ENCODE measurements around the gene OR9A4. TPM values are rescaled to one million over a fixed set of nuclear protein-coding genes. Genes with fewer than 3 reads are reported as not detected.

The OR9A4 gene
- total RNA-seq, 1 donor from 2014 or later, result not detected

DNA sequence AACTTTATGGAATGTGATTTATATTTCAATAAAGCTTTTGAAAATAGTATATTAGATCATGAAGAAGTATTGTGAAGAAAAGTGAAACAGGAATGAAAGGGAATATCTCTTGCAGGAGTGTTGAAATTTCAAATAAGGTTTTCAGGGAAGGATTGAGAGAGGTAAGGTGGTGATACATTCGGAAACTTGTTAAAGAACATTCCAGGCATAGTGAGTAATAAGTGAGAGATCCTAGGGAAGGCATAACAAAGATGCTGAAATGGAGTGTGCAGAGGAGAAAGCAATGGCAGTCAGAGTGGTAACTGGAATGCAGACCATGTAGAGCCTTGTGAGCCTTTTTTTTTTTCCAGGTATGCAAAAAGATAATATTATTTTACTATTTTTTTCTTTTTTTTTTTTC lies 4.1 kb downstream of the OR9A4 start:
- Histone ChIP-seq H3K9ac (ENCODE audit: low read length) (no peak overlapping the region), H4K20me1 (ENCODE audit: insufficient read depth, low read length) (no peaks in the 10 kb centered on the region), H3K9me3 (ENCODE audit: insufficient read depth, low read depth, low read length) (no peaks in the 10 kb centered on the region), H3K79me2 (ENCODE audit: insufficient read depth, low read length) (no peaks in the 10 kb centered on the region), H3K4me2 (ENCODE audit: low read length) (no peak overlapping the region), H3K36me3 (ENCODE audit: insufficient read depth, low read length) (no peaks in the 10 kb centered on the region), H3K4me1 (ENCODE audit: insufficient read depth, low read length) (no peaks in the 10 kb centered on the region), H3K4me3 (ENCODE audit: insufficient read depth, low read depth, low read length) (no peak overlapping the region), H2AFZ (ENCODE audit: low read depth, low read length) (no peak overlapping the region), H3K27ac (ENCODE audit: low read depth, low read length) (no peak overlapping the region), H3K27me3 (ENCODE audit: insufficient read depth, low read length) (no peaks in the 10 kb centered on the region)
- Mint-ChIP-seq H3K27ac (ENCODE audit: unreplicated experiment) (peak overlapping the region; percentile 66), H3K4me3 (ENCODE audit: unreplicated experiment) (no peak overlapping the region), H3K27me3 (ENCODE audit: low read depth, unreplicated experiment) (peaks cover 6% of the 10 kb centered on the region), H3K36me3 (ENCODE audit: low read depth, unreplicated experiment) (no peaks in the 10 kb centered on the region), H3K4me1 (ENCODE audit: low read depth, unreplicated experiment) (peaks cover 4% of the 10 kb centered on the region), H3K9me3 (ENCODE audit: unreplicated experiment) (no peaks in the 10 kb centered on the region)
- TF ChIP-seq EZH2 (IDR thresholded peaks at IDR 0.05; ENCODE audit: insufficient read depth, low read length), result no peak
- no peak for DNase-seq (ENCODE audit: low read depth)
- no peak for FAIRE-seq

DNA sequence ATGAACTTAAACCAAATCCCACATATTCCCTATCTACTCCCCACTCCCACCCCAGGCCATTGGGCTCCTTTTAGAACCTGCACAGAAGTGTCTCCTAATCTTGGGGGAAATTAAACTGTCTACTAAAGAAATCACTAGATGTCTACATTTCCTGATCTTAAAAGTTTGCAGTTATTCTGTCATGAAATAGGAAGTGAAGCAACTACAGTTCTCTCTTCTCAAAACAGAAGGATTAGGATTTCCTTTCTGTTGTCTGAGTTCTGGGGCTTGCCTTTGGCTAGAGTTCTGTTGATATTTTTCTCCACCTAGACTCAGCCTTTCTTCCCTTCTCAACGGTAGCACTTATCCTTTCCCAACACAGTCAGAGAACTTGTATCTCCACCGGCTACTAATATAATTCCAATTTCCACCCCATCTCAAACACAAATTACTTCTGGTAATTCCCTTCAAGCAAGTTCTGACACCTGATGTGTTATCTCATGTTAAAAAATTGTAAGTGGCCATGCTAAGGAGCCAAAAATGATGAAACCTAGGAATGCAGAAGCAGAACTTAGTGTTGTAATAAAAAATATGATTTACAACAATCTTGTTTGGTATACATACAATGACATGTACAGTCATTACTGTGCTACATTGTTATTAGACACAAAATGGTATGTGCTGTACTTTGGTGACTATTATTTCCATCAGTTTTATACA lies 12.1 kb downstream of the OR9A4 start:
- H3K79me2 ChIP-seq (ENCODE audit: insufficient read depth, low read length), result no peaks in the 10 kb centered on the region
- H3K4me1 ChIP-seq (ENCODE audit: insufficient read depth, low read length), result no peaks in the 10 kb centered on the region
- Mint-ChIP-seq H3K36me3 (ENCODE audit: low read depth, unreplicated experiment) (no peaks in the 10 kb centered on the region), H3K27ac (ENCODE audit: unreplicated experiment) (no peak overlapping the region), H3K9me3 (ENCODE audit: unreplicated experiment) (peaks cover 3% of the 10 kb centered on the region), H3K4me1 (ENCODE audit: low read depth, unreplicated experiment) (peaks cover 5% of the 10 kb centered on the region), H3K27me3 (ENCODE audit: low read depth, unreplicated experiment) (no peaks in the 10 kb centered on the region), H3K4me3 (ENCODE audit: unreplicated experiment) (no peak overlapping the region)
- H3K4me2 ChIP-seq (ENCODE audit: low read length), result no peak overlapping the region
- TF ChIP-seq, protein P1, sequence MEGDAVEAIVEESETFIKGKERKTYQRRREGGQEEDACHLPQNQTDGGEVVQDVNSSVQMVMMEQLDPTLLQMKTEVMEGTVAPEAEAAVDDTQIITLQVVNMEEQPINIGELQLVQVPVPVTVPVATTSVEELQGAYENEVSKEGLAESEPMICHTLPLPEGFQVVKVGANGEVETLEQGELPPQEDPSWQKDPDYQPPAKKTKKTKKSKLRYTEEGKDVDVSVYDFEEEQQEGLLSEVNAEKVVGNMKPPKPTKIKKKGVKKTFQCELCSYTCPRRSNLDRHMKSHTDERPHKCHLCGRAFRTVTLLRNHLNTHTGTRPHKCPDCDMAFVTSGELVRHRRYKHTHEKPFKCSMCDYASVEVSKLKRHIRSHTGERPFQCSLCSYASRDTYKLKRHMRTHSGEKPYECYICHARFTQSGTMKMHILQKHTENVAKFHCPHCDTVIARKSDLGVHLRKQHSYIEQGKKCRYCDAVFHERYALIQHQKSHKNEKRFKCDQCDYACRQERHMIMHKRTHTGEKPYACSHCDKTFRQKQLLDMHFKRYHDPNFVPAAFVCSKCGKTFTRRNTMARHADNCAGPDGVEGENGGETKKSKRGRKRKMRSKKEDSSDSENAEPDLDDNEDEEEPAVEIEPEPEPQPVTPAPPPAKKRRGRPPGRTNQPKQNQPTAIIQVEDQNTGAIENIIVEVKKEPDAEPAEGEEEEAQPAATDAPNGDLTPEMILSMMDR (IDR thresholded peaks at IDR 0.05; ENCODE audit: insufficient read depth, low read depth, low read length), result no peak
- no peak for TF ChIP-seq EZH2 (IDR thresholded peaks at IDR 0.05; ENCODE audit: insufficient read depth, low read length)
- H3K9me3 ChIP-seq (ENCODE audit: insufficient read depth, low read depth, low read length), result no peaks in the 10 kb centered on the region
- H4K20me1 ChIP-seq (ENCODE audit: insufficient read depth, low read length), result no peaks in the 10 kb centered on the region
- H2AFZ ChIP-seq (ENCODE audit: low read depth, low read length), result no peak overlapping the region
- DNase-seq (ENCODE audit: low read depth) (no peak), FAIRE-seq (no peak)
- no peak overlapping the region for H3K4me3 ChIP-seq (ENCODE audit: insufficient read depth, low read depth, low read length)
- no peaks in the 10 kb centered on the region for H3K36me3 ChIP-seq (ENCODE audit: insufficient read depth, low read length)
- H3K27me3 ChIP-seq (ENCODE audit: insufficient read depth, low read length), result no peaks in the 10 kb centered on the region
- no peak overlapping the region for H3K27ac ChIP-seq (ENCODE audit: low read depth, low read length)
- H3K9ac ChIP-seq (ENCODE audit: low read length), result no peak overlapping the region

DNA sequence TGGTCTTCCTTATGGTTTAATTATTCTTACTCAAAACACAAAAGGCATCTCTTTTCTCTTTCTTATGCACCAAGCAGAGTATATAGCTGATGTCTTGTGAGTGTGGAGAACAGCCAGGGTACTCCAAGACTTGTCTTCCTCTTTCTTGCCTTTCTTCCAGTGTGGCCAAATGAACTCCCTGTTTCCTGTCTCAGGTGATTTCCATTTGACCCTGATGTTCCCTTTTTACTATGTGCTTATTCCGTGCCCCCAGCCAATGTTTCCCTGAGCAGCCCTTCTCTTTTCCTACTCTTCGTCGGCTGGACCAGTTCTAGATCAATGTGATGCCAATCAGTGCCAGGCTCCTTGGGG lies 12.6 kb downstream of the OR9A4 start:
- Mint-ChIP-seq H3K27me3 (ENCODE audit: low read depth, unreplicated experiment) (no peaks in the 10 kb centered on the region), H3K4me1 (ENCODE audit: low read depth, unreplicated experiment) (peaks cover 5% of the 10 kb centered on the region), H3K9me3 (ENCODE audit: unreplicated experiment) (peaks cover 3% of the 10 kb centered on the region), H3K4me3 (ENCODE audit: unreplicated experiment) (no peak overlapping the region), H3K27ac (ENCODE audit: unreplicated experiment) (no peak overlapping the region), H3K36me3 (ENCODE audit: low read depth, unreplicated experiment) (no peaks in the 10 kb centered on the region)
- no peaks in the 10 kb centered on the region for H3K27me3 ChIP-seq (ENCODE audit: insufficient read depth, low read length)
- H3K9me3 ChIP-seq (ENCODE audit: insufficient read depth, low read depth, low read length), result no peaks in the 10 kb centered on the region
- H3K79me2 ChIP-seq (ENCODE audit: insufficient read depth, low read length), result no peaks in the 10 kb centered on the region
- FAIRE-seq, result no peak
- no peak overlapping the region for H3K4me3 ChIP-seq (ENCODE audit: insufficient read depth, low read depth, low read length)
- no peak overlapping the region for H3K9ac ChIP-seq (ENCODE audit: low read length)
- no peak overlapping the region for H3K27ac ChIP-seq (ENCODE audit: low read depth, low read length)
- DNase-seq (ENCODE audit: low read depth), result no peak
- H3K4me2 ChIP-seq (ENCODE audit: low read length), result no peak overlapping the region
- TF ChIP-seq EZH2 (IDR thresholded peaks at IDR 0.05; ENCODE audit: insufficient read depth, low read length), result no peak
- TF ChIP-seq, protein P1 (IDR thresholded peaks at IDR 0.05; ENCODE audit: insufficient read depth, low read depth, low read length), result no peak
- H3K36me3 ChIP-seq (ENCODE audit: insufficient read depth, low read length), result no peaks in the 10 kb centered on the region
- no peaks in the 10 kb centered on the region for H3K4me1 ChIP-seq (ENCODE audit: insufficient read depth, low read length)
- no peak overlapping the region for H2AFZ ChIP-seq (ENCODE audit: low read depth, low read length)
- H4K20me1 ChIP-seq (ENCODE audit: insufficient read depth, low read length), result no peaks in the 10 kb centered on the region
